PFSK-1 (cell line): ENCODE data around the gene PCYT1B.

Experiments used
- FOXP2 ChIP-seq: optimal IDR thresholded peaks from 2 replicates; pipeline ENCODE3; 2011; ENCODE audit warnings: borderline replicate concordance, control low read depth, inconsistent platforms; ENCODE audit not compliant: insufficient read depth; ENCODE audit errors: extremely low read length, extremely low read depth
- POLR2AphosphoS5 ChIP-seq: IDR thresholded peaks from 2 replicates; pipeline ENCODE4 v1.6.1; 2012; ENCODE audit warnings: low read depth, mild to moderate bottlenecking, control low read depth, low read length, moderate library complexity
- REST ChIP-seq, 2 experiments: IDR thresholded peaks; 2 replicates each; pipeline versions ENCODE4 v1.6.1 to v1.8.0; 2011 to 2012; ENCODE audit warnings: low read depth in 2 of 2, low read length in 2 of 2, control low read depth in 1 of 2, inconsistent platforms in 1 of 2, mild to moderate bottlenecking in 1 of 2, moderate library complexity in 1 of 2; ENCODE audit not compliant: insufficient read depth in 1 of 2
- SIN3A ChIP-seq: IDR thresholded peaks from 2 replicates; pipeline ENCODE4 v1.6.1; 2012; ENCODE audit warnings: mild to moderate bottlenecking, low read length, moderate library complexity, borderline replicate concordance; ENCODE audit not compliant: insufficient read depth
- TAF1 ChIP-seq: IDR thresholded peaks from 2 replicates; pipeline ENCODE4 v1.6.1; 2012; ENCODE audit warnings: low read length, control low read depth, borderline replicate concordance; ENCODE audit not compliant: insufficient read depth

- no peak for TF ChIP-seq SIN3A
- no peak for TF ChIP-seq TAF1
- no peak for TF ChIP-seq REST (IDR thresholded peaks at IDR 0.05; ENCODE audit: insufficient read depth in 1 of 2, low read depth in 2 of 2, low read length in 2 of 2)
- TF ChIP-seq POLR2AphosphoS5 = no peak
- no peak for TF ChIP-seq FOXP2
Observed at GRCh38 chrX:24577091-24577490, 70.1 kb downstream of the PCYT1B start.
